22Rv1 (cell line): ENCODE measurements around the gene NBR1.

ENCODE experiments used
- H3K27ac ChIP-seq: fragments of 450-650 bp; 2 replicates; pipeline ENCODE4 v1.5.1; 2017
- CTCF ChIP-seq: fragments of 450-650 bp; IDR thresholded peaks from 2 replicates; pipeline ENCODE4 v1.5.1; 2017; ENCODE audit warnings: mild to moderate bottlenecking
- ZFX ChIP-seq: fragments of 450-650 bp; IDR thresholded peaks from 2 replicates; pipeline ENCODE4 v1.6.1; 2017; ENCODE audit warnings: antibody characterized with exemption, borderline replicate concordance

The NBR1 gene

GRCh38 chr17:43210576-43210975, 39.6 kb downstream of the NBR1 start:
- TF ChIP-seq CTCF (no peak), ZFX (no peak)
- no peak overlapping the region for H3K27ac ChIP-seq

DNA sequence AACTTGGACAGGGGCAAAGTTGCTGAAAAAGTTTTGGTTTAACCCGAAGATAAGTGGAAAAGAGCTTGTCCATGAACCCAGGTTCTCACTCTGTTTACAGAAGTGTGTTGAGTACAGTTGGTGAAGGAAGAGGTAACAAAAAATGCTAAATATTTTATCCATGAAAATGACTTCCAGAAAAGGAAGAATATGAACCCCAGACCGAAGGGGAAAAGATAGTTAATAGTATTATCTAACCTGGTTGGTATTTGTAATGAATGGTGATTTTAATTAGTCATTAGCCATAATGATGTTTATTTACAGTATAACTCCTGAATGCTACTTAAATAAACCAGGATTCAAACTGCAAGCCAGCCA, 40.1 kb downstream of the NBR1 start:
- no peak overlapping the region for H3K27ac ChIP-seq
- no peak for TF ChIP-seq ZFX
- no peak for TF ChIP-seq CTCF

GRCh38 chr17:43211480-43212402, 40.7 kb downstream of the NBR1 start, which contains the start of gene TMEM106A:
Gene TMEM106A, plus strand, starts transcription at chr17:43211875. Its CDS starts 1,167 bp downstream, at chr17:43213042.
- no peak within 1 kb of the TSS for H3K27ac ChIP-seq
- TF ChIP-seq ZFX (no peak), CTCF (no peak)

DNA sequence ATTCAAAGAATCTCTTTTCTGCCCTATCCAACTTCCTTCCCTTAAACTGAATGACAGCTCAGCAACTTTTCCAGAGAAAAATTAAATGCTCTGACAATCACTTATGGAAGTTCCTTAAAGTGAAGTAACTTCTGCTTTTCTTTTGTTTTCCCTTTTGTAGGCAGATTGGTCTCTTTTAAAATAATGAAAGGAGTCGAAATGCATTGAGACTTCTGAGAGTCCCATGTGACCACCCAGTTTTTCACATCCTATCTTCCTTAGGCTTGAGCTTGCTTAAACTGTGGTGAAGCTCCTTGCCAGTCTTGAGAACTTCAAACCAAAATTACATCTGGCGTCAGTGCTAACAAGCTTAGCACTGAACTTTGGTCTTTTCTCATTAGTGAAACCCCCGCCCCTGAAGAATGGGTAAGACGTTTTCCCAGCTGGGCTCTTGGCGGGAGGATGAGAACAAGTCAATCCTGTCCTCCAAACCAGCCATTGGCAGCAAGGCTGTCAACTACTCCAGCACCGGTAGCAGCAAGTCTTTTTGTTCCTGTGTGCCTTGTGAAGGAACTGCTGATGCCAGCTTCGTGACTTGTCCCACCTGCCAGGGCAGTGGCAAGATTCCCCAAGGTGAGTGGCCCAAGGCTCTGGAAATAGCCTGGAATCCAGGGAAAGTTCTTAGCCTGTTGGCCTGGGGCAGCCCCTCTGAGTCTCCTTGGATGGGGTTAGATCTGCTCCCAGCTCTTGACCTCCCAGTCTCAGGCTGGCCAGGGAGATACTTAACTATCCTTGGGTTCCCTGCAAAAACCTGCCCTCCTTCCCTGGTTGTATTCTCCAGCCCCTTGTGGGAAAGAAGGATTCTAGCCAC, 41.9 kb downstream of the NBR1 start:
- peak overlapping the region; percentile 42; the same call in 1 of the 2 replicates for H3K27ac ChIP-seq

GRCh38 chr17:43213545-43213944, 42.5 kb downstream of the NBR1 start:
- TF ChIP-seq ZFX = no peak
- TF ChIP-seq CTCF = no peak
- peak overlapping the region; percentile 42; the same call in 1 of the 2 replicates for H3K27ac ChIP-seq

More for the DNA sequence above, 41.9 kb downstream of the NBR1 start:
- no peak for TF ChIP-seq CTCF
- TF ChIP-seq ZFX = no peak

DNA sequence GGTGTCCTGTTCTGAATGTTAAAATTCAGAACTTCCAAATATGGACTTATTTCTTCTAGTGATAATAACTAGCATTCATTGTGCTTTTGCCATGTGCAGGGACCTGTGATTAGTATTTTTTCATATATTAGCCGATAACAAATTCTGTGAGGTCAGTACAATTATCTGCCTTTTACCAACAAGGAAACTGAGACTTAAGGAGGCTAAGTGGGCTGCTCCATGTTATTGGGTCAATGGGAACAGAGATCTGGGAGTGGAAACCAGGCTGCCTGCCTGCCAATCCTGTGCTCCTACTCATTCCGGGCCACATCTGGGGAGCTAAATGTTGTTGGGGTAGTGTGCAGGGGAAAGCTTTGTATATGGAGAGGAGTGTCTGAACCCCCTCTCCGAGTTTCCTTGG, 44.3 kb downstream of the NBR1 start:
- no peak for TF ChIP-seq ZFX
- no peak overlapping the region for H3K27ac ChIP-seq

- no peak overlapping the region for H3K27ac ChIP-seq
- TF ChIP-seq ZFX (no peak), CTCF (no peak)
Observed at GRCh38 chr17:43216369-43216761, 45.4 kb downstream of the NBR1 start.
